GM18505 (cell line): Measurements from ENCODE around the gene KLK13.

ENCODE experiments used
- ATAC-seq: cut with Tn5 transposase; IDR thresholded peaks from one replicate; pipeline ENCODE4 v1.9.1; 2021; ENCODE audit not compliant: unreplicated experiment
- POLR2A ChIP-seq: IDR thresholded peaks from 4 replicates; pipeline ENCODE4 v1.6.1; 2011; ENCODE audit warnings: borderline replicate concordance; ENCODE audit not compliant: insufficient read depth, insufficient read length; ENCODE audit errors: extremely low read depth

The KLK13 gene

DNA sequence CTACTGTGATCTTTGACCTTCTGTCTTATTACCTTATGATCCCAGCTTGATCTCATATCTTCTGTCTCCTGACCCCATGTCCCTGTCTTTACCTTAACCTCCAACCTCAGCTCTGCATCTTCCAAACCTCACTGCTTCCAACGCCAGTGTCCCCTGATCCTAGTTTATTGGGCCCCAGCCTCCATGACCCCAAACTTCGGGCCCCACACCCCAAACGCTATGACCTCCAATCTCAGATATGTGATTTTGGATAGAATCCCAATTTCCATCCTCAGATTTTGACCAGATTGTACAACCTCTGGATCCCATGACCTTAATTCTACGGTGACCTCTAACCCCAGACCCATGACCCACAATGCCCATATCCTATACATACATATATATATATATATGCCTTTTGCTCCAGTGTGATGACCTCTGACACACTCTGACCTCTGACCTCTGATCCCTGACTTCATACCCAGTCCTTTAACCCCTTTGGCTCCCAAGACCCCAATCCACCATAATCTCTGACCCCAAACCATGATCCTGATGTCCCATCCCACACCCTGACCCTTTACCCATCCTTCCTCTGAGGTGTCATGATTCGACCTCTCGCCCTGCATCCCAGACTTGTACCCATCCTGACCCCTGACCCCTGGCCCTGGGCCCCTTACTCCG lies 33.5 kb downstream of the KLK13 start:
- ATAC-seq = no peak
- no peak for TF ChIP-seq POLR2A

DNA sequence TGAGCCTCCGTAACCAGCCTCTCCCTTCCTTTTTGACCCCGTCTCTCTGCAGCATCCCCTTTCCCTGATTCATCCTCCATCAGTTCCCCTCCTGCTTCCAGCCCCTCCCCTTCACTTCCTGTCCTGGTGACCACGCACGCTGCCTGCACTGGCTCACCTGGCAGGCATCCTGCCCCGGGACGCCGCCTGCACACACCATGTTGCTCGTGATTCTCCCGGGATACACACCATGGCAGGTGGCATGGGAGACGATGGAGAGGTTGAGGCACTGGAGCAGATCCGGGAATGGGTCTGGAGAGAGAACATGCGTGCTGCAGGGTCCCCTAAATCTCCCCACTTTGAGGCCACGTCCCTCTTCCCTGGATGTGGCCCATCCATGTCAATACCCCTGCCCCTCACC lies 34.3 kb downstream of the KLK13 start:
- ATAC-seq = no peak

DNA sequence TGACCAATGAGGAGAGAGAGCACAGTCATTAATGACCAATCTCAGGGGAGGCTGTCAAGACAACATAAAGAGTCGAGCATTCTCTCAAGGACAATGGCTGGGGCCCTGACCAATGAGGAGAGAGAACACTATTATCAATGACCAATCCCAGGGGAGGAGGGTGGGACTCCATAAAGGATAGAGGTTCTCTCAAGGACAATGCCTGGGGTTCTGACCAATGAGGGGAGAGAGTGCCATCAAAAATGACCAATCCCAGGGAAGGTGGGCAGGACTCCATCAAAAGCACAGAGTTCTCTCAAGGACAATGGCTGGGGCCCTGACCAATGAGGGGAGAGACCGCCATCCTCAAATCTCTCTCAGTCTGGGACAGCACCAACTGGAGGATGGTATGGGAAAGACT lies 35.2 kb downstream of the KLK13 start:
- no peak for TF ChIP-seq POLR2A
- ATAC-seq = no peak

More for the DNA sequence above, 34.3 kb downstream of the KLK13 start:
- no peak for TF ChIP-seq POLR2A

DNA sequence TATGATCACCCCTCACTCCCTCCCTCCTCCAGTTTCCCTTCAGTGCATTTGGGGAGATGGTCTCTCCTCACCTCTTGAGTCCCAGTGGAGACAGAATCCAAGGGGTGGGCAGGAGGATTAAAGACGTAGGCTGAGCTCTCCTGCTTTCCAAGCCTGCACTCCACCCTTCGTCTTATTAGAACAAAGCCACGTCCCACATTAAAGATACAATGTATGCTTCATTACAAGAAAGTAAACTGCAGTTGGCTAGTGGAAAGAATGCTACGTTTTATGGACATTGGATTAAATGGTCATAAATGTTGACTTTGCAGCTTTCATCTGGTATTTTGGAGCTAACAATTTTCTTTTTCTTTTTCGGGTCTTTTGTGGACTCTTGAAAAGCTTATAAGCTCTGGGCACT lies 37.0 kb downstream of the KLK13 start:
- ATAC-seq = no peak
- no peak for TF ChIP-seq POLR2A

DNA sequence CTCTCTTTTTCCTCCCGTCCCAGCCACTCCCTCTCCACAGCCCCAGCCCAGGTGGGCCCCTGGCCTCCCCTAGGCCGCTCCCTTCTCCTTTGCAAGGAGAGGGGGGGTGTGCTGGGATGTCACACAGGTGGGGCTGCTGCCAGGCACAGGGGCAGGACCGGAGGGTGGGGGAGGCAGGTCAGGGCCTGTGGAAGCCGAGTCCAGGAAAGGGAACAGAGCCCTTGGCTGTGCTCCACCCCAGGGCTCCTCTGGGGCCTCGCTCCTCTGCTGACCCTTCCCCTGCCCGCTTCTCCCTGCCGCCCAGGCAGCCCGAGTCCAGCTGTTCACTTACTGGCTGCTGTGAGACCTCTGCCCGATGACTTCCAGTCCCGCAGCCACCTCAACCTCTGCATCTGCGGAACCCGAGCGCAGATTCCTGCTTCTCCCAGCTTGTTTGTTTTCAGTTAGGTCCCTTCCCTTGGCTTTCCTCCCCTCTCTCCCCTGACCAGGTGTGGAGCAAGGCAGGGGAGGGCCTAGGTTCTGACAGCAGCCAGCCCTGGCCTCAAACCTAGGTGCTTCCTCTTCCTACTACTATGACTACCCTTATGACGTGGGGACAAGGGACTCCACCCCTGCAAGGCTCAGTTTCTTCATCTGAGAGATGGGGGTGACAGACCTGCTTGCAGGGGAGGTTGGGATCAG lies 37.6 kb downstream of the KLK13 start:
- no peak for ATAC-seq
- TF ChIP-seq POLR2A = no peak

DNA sequence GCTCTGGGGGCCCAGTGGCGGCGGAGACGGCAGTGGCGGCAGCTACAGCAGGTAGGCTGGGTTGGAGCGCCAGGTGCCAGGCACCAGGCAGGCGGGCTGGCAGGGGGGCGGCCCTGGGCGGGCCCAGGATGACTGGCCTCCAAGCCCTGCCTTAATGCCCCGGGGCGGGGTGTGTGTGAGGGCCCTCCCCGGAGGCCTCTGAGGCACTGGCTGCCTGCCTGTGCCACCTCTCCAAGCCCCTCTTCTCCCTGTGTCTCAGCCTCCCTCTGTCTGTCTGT lies 38.4 kb downstream of the KLK13 start, which contains the start of gene KLK11:
Gene KLK11 (minus strand): TSS at position 63 of the 278 bp plus-strand sequence. CDS start 985 bp downstream, outside the sequence.
- TF ChIP-seq POLR2A = no peak
- no peak for ATAC-seq

DNA sequence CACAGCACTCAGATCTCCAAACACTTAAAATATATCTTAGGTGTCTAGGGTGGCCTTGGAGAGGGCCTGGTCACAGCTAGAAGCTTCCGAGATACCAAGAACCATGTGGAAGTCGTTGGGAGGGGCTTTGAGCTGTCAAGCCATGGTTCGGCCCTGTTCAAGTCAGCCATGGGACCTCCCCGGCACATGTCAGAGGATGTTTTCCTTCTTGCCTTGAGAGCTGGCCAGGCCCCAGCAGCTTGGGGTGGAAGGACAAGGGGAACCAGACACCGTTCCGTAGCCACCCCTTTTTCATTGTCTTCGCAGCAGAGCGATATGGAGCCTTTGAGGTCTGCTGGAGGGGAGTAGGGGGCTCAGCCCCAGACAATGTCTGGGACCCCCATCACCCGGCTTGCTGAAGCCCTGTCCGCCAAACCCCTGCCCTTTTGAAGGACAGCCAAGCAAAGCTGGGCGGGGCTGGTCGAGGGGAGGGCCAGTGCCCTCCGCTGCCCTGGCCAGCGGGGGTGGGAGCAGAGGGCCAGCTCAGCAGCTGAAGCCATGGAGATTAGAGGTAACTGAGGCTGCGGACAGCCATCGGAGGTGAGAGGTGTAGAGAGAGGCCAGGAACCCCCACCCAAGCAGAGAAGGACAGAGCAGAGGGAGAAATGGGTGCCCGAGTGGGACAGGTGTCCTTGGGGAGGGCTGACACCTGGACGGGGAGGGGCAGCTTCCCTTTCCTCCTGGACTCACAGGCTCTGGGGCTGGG lies 38.9 kb downstream of the KLK13 start:
- no peak for TF ChIP-seq POLR2A
- no peak for ATAC-seq

DNA sequence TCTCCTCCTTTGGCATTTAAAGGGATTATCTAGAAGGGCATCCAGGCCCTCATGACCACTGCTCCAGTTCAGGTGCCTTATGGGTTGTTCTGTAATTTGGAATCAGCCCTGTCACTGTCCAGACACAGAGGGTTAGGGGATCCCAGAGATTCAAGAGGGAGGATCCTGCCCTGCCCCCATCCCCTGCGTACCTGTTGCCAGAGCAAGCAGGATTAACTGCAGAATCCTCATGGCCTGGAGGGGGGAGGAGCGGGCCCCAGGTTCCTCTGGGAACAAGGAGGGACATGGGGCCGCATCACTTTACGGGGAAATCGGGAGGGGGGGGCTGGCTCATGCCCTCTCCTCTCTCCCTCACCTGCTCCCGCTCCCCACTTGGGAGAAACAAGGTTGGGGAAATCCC lies 39.5 kb downstream of the KLK13 start:
- no peak for TF ChIP-seq POLR2A

DNA sequence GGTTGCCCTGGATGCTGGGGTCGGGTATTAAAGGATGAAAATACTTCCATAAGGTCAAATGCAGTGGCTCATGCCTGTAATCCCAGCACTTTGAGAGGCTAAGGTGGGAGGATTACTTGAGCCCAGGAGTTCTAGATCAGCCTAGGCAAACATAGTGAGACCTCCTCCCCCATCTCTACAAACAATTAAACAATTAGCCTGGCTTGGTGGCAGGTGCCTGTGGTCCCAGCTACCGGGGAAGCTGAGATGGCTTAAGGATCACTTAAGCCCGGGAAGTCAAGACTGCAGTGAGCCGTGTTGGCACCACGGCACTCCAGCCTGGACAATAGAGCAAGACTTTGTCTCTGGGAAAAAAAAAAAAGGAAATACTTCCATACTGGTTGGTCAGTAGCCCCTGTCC lies 40.0 kb downstream of the KLK13 start:
- TF ChIP-seq POLR2A = no peak

More for the DNA sequence above, 39.5 kb downstream of the KLK13 start:
- no peak for ATAC-seq

DNA sequence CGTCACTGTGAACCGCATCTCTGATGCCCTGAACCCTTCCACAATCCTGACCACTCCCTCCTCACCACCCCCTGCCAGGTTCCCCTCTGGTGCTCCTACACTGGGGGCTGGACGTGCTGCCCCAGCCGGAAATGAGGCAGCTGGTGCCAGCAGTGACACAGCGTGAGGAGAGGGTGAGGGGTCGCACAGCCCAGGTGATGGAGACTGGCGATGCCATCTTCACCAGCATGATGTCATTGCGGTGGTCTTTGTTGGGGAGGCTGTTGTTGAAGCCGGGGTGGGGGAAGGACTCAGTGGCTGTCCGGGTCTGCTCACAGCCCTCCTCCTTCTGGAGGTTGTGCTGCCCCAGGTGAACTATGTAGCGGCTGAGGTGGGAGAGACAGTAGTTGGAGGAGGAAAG lies 40.9 kb downstream of the KLK13 start:
- TF ChIP-seq POLR2A = no peak
- no peak for ATAC-seq

More for the DNA sequence above, 40.0 kb downstream of the KLK13 start:
- no peak for ATAC-seq

DNA sequence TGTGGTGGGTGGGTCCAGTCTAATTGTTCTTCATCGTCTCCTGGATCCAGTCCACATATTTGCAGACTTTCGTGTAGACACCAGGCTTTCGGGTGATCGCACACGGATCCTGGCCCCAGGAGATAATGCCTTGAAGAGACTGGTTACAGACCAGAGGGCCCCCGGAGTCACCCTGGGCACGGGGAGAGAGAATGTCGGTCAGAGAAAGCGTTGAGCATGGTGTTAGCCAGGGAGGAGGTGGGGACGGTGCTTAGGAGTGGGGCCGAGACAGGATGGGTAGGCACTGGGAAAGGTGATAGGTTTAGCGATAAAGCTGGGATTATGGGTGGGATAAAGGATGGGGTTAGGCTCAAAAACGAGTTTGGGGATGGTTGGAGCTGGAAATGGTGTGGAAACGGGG lies 42.4 kb downstream of the KLK13 start:
- TF ChIP-seq POLR2A = no peak
- no peak for ATAC-seq

DNA sequence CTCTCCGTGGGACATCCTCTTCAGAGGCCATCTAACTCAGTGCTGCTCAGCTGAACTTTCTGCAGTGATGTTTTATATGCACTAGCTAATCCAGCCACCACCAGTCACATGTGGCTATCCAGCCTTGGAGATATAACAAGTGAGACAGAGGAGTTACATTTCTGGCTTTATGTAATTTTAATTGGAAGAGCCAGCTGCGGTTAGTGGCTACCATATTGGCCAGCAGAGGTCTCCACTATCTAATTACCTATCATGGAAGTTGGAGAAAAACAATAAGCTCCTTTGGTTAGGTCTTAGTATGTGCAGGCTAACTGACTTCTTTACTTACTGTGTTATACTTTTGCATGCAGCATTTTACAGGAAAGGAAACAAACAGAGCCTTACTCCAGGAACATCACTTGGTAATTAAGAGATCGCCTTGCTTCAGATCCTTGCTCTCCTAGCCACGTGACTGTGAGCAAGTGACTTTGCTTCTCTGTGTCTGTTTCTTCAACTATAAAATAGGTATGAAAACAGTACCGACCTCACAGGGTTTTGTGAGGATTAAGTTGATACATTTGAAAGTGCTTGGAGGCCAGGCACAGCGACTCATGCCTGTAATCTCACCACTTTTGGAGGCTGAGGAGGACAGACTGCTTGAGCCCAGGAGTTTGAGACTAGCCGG lies 43.8 kb downstream of the KLK13 start:
- no peak for ATAC-seq
- TF ChIP-seq POLR2A = no peak

DNA sequence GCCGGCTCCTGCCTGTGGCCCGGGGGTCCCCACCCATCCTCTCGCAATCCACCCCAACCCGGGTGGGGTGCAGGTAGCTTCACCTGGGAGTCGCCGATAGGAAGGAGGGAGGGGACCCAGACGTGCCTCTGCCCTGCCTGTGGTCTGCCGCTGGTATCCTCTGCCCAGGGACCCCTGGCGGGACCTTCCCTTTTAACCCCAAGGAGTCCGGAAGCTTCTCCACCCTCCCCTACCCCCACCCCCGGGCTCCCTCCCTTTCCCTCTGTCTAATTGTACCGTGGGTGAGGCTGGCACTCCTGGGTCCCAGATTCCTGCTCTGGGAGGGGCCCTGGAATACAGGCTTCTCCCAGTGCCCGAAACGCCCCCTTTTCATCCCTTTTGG lies 45.4 kb downstream of the KLK13 start, which contains the start of gene KLK10:
Gene KLK10 (minus strand): TSS at position 166 of the 382 bp plus-strand sequence. CDS start 579 bp downstream, outside the sequence.
- no peak for TF ChIP-seq POLR2A
- no peak for ATAC-seq
